Mucosa of stomach (tissue), 1 donor: Measurements from ENCODE around the gene TDRD12.
"Not testable (repeated sequence)": the region's sequence is repeated elsewhere in the genome, so short reads cannot be mapped to it uniquely, and the experiment has no call there.

Source experiments
- H3K27me3 ChIP-seq: one replicate; pipeline ENCODE4 v1.7.0; 2013; ENCODE audit warnings: mild to moderate bottlenecking, low read length; ENCODE audit not compliant: control insufficient read depth, insufficient read depth
- H3K36me3 ChIP-seq: one replicate; pipeline ENCODE4 v1.7.0; 2013; ENCODE audit warnings: low read length; ENCODE audit not compliant: control insufficient read depth, insufficient read depth
- H3K4me1 ChIP-seq: one replicate; pipeline ENCODE4 v1.7.0; 2013; ENCODE audit warnings: mild to moderate bottlenecking, low read length; ENCODE audit not compliant: control insufficient read depth, insufficient read depth
- H3K4me3 ChIP-seq: one replicate; pipeline ENCODE4 v1.7.0; 2013; ENCODE audit warnings: low read length
- H3K9ac ChIP-seq: one replicate; pipeline ENCODE4 v1.7.0; 2013; ENCODE audit warnings: mild to moderate bottlenecking, low read length, moderate library complexity
- H3K9me3 ChIP-seq: one replicate; pipeline ENCODE4 v1.7.0; 2013; ENCODE audit warnings: mild to moderate bottlenecking, low read length, moderate library complexity; ENCODE audit not compliant: control insufficient read depth
- donor health status: Pancreatic carcinoma.

Gene TDRD12

DNA sequence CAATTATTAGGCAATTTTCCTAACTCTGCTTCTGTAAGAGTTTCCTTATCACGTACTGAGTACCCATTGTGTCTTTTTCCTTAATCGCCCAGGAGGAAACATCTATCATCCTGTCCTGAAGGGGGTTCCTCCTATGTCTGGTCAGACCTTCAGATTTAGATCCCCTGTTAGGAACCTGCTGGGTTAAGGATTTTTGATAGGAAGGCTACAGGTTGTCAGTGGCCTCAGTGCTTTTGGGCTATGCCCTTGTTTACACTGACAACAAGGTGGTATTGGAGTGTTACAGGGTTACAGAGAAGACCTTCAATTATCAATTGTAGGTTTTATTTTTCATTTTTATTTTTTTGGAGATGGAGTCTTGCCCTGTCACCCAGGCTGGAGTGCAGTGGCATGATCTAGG, 24.7 kb upstream of the TDRD12 start:
- not testable (repeated sequence) for H3K9me3 ChIP-seq, H3K9ac ChIP-seq, H3K36me3 ChIP-seq, H3K4me3 ChIP-seq
- H3K4me1 ChIP-seq, result peaks cover 12% of the 10 kb centered on the region
- H3K27me3 ChIP-seq, result peaks cover 32% of the 10 kb centered on the region

DNA sequence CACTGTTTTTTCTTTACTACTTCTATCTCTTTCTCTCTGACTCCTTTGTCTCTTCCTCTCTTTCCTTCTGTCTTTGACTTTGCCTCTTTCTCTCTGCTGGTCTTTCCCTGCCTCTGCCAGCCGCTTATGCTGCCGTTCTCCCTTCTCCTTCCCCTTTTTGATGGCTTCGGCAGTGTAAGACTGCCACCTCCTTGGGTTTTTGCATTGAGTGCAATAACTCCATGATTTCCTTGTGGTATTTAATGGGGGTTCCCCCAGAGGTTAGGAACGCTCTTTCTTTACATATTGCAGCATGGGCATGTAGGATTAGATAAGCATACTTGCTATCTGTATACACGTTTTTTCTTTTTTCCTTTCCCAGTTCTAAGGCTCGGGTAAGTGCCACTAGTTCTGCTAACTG, 24.1 kb upstream of the TDRD12 start:
- peaks cover 12% of the 10 kb centered on the region for H3K4me1 ChIP-seq
- H3K9ac ChIP-seq, result not testable (repeated sequence)

DNA sequence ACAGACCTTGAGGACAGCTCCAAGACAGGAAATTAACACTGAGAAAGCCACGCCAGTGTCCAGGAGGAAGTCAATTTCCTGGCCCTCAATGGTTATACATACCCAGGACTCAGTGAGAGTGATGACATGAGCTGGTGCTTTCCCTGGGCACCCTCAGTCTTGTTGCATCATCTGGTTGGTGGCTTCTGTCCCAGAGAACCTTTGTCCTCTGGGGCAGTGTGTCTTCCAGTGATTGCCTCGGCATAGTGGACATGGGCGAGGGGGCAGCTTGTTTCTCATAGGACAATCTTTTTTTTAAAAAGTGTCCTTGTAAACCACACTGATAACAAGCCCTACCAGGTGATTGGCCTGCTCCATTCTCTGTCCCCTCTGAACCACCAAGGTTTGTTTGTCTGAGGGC, 22.8 kb upstream of the TDRD12 start:
- not testable (repeated sequence) for H3K9ac ChIP-seq, H3K4me3 ChIP-seq, H3K36me3 ChIP-seq, H3K9me3 ChIP-seq
- Histone ChIP-seq H3K4me1 (peaks cover 12% of the 10 kb centered on the region), H3K27me3 (peaks cover 32% of the 10 kb centered on the region)

More for the DNA sequence above, 24.1 kb upstream of the TDRD12 start:
- not testable (repeated sequence) for H3K36me3 ChIP-seq, H3K9me3 ChIP-seq, H3K4me3 ChIP-seq
- H3K27me3 ChIP-seq, result peaks cover 32% of the 10 kb centered on the region

DNA sequence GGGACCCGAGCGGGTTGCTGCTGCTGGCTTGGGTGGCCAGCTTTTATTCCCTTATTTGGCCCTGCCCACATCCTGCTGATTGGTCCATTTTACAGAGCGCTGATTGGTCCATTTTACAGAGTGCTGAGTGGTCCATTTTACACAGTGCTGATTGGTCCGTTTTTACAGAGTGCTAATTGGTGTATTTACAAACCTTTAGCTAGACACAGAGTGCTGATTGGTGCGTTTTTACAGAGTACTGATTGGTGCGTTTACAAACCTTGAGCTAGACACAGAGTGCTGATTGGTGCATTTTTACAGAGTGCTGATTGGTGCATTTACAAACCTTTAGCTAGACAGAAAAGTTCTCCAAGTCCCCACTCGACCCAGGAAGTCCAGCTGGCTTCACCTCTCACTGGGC, 19.4 kb upstream of the TDRD12 start:
- not testable (repeated sequence) for H3K4me3 ChIP-seq, H3K9ac ChIP-seq, H3K9me3 ChIP-seq, H3K36me3 ChIP-seq
- H3K27me3 ChIP-seq, result peaks cover 26% of the 10 kb centered on the region
- H3K4me1 ChIP-seq, result peaks cover 14% of the 10 kb centered on the region

DNA sequence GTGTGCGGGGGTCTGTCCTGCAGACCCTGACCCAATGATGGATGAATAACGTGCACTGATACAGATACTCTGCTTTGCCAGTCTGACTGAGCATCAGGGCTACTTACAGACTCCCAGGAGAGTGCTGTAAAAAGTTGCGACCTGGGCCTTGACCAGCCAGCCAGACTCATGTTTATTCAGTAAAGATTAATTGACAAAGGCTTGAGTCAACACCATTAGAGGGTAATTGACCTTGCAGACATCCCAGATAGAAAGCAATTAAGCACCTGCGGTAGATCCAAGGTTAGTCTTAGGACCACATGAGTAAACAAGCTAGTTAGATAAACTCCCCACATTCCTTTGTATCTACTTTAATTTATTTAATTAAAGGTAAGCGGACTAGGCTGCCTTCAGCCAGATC, 17.6 kb upstream of the TDRD12 start:
- no peaks in the 10 kb centered on the region for H3K36me3 ChIP-seq
- peaks cover 22% of the 10 kb centered on the region for H3K4me1 ChIP-seq
- H3K9me3 ChIP-seq, result no peaks in the 10 kb centered on the region

DNA sequence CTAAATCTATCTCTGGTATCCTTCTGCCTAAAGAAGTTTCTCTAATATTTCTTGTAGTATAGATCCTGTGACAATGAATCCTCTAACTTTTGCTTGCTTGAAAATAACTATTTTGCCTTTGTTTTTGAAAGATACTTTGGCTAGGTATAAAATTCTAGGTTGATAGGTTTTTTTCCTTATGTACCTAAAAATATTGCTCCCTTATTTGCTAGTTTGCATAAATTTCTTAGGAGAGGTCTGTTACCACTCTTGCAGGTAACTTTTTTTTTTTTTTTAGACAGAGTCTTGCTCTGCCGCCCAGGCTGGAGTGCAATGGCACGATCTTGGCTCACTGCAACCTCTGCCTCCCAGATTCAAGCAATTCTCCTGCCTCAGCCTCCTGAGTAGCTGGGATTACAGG, 15.6 kb upstream of the TDRD12 start:
- H3K4me1 ChIP-seq, result peaks cover 24% of the 10 kb centered on the region
- not testable (repeated sequence) for H3K4me3 ChIP-seq, H3K36me3 ChIP-seq, H3K9me3 ChIP-seq, H3K9ac ChIP-seq, H3K27me3 ChIP-seq

More for the DNA sequence above, 17.6 kb upstream of the TDRD12 start:
- H3K9ac ChIP-seq, result no peak overlapping the region
- H3K27me3 ChIP-seq, result peaks cover 19% of the 10 kb centered on the region
- H3K4me3 ChIP-seq, result no peak overlapping the region

DNA sequence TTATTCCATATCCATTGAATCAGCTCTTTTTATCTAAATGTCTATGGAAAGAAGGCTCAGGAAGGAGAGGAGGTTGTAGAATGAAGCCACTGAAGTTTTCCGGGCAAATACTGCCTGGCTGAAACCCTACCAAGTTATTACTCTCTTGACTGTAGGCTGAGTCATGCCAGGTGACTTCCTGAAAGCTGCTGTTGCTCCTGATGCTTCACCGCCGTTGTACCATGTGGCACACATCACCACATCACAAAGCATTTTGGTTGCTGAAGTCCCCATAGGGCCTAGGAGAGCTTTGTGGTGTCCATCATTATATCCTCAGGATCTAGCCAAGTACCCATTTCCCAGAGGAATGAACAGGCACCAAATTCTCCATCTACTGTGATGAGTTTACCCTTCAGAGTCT, 11.1 kb upstream of the TDRD12 start:
- peaks cover 9% of the 10 kb centered on the region for H3K4me1 ChIP-seq
- peaks cover 5% of the 10 kb centered on the region for H3K27me3 ChIP-seq
- H3K36me3 ChIP-seq, result no peaks in the 10 kb centered on the region
- H3K9ac ChIP-seq, result no peak overlapping the region
- no peaks in the 10 kb centered on the region for H3K9me3 ChIP-seq
- no peak overlapping the region for H3K4me3 ChIP-seq

DNA sequence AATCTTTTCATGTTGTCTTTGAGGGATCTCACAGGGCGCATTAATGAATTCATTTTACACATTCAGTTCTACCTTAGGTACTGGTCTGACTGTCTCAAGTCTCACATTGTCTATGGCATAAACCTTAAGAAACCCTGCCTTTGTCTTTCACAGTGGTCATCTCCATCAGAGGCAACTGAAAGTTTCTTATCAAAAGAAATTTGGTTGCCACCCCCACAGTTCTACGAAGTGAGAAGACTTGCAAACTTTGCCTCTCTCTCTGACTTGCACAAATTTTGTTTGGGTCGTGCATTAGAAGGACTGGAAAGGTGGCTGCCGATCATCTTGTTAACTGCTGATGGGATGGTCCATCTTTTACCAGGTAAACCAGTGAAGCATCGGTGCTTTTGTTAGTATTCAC, 10.5 kb upstream of the TDRD12 start:
- no peaks in the 10 kb centered on the region for H3K9me3 ChIP-seq
- H3K4me3 ChIP-seq, result no peak overlapping the region
- H3K27me3 ChIP-seq, result peaks cover 5% of the 10 kb centered on the region
- peaks cover 9% of the 10 kb centered on the region for H3K4me1 ChIP-seq
- no peak overlapping the region for H3K9ac ChIP-seq
- no peaks in the 10 kb centered on the region for H3K36me3 ChIP-seq

DNA sequence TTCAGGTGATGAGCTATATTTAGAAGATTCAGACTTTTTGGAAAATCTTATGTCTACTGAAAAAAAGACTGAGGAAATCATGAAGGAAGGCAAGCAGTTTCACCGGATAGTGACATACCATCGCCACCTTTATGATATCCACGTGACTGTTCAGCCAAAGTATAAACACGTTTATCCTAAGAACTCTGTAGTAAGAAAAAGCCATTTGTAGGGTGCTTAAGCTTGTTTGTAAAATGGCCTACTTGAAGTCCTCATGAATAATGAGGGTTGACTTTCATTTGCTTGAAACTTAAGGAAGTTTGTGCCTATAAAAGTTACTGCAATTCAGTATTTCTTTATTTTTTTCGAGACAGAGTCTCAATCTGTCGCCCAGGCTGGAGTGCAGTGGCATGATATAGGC, 7.8 kb upstream of the TDRD12 start:
- H3K9ac ChIP-seq, result no peak overlapping the region
- H3K27me3 ChIP-seq, result peaks cover 5% of the 10 kb centered on the region
- no peak overlapping the region for H3K4me3 ChIP-seq
- H3K4me1 ChIP-seq, result peaks cover 5% of the 10 kb centered on the region
- no peaks in the 10 kb centered on the region for H3K9me3 ChIP-seq
- no peaks in the 10 kb centered on the region for H3K36me3 ChIP-seq

DNA sequence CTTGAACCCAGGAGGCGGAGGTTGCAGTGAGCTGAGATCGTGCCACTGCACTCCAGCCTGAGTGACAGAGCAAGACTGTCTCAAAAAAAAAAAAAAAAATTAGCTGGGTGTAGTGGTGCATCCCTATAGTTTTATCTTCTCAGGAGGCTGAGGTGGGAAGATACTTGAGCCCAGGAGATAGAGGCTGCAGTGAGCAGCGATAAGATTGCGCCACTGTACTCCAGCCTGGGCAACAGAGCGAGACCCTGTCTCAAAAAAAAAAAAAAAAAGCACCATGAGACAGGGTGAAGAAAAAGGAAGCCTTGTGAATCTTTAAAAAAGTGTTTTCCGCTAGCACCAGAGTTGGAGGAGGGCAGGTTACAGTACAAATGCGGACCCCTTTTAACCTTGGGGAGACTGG, 3.4 kb upstream of the TDRD12 start:
- H3K4me3 ChIP-seq, H3K9me3 ChIP-seq, H3K4me1 ChIP-seq, H3K9ac ChIP-seq, H3K27me3 ChIP-seq, H3K36me3 ChIP-seq: not testable (repeated sequence)

DNA sequence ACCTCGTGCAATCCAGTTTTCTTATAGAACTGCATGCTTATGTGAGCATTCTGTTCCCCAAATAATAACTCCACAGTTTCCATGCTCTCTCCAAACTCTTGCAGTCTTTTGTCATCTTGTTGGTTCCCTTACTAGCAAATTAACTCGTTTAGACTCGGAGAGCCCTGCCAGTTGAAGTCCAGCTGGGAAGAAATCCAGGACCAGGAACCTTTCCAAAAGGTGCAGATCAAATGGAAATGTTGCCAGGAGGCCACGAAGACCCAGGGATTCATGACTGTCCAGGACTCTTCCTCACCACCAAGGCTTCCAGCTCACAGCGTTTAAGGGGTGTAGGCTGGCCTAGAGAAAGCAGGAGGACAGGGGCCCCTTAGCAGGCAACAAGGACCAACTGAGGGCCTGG, 2.1 kb upstream of the TDRD12 start:
- Histone ChIP-seq H3K4me3 (no peak overlapping the region), H3K9me3 (no peaks in the 10 kb centered on the region), H3K36me3 (no peaks in the 10 kb centered on the region), H3K9ac (no peak overlapping the region), H3K27me3 (no peaks in the 10 kb centered on the region), H3K4me1 (no peaks in the 10 kb centered on the region)

DNA sequence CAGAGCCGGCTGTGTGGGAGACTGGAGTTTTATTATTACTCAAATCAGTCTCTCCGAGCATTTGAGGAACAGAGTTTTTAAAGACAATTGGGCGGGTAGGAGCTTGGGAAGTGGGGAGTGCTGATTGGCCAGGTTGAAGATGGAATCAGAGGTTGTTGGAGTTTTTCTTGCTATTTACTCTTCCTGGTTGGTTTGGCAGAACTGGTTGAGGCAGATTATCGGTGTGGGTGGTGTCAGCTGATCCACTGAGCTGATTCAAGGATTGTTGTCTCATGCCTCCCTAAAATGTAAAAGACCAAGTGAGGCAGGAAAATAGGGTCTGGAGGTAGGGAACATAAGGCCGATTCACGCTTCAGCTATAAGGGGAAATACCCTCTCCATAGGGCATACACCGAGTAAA, 1.3 kb upstream of the TDRD12 start:
- Histone ChIP-seq H3K27me3 (no peaks in the 10 kb centered on the region), H3K9me3 (no peaks in the 10 kb centered on the region), H3K36me3 (no peaks in the 10 kb centered on the region), H3K9ac (no peak overlapping the region), H3K4me3 (no peak overlapping the region), H3K4me1 (no peaks in the 10 kb centered on the region)

DNA sequence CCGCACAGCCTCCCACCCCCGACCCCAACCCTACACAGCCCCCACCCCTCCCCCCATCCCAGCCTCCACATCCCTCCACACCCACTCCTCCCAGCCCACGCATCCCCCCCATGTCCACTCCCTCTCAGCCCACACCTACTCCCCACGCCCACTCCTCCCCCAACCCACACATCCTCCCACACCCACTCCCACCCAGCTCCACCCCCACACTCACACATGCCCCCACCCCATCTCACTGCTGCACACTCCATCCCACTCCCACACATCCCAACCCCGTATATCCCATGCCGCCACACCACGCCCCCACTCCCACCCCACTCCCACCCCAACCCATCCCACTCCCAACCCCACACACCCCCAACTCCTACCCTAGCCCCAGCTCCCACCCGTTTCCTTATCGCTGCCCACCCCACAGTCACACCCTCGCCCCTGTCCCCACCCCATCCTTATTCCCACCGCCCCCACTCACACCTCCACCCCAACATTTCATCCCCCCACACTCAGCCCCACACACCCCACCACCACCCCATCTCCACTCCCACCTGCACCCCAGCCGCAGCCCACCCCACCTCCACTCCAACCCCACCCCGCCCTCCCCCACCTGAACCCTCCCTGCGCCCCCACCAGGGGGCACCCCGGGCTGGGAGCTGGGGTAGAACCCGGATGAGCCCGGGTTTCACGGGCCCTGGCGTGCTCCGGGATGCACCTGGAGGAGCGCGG, 809 bp downstream of the TDRD12 start:
- Histone ChIP-seq H3K27me3 (no peaks in the 10 kb centered on the region), H3K9me3 (no peaks in the 10 kb centered on the region), H3K4me1 (no peaks in the 10 kb centered on the region), H3K9ac (no peak overlapping the region), H3K4me3 (no peak overlapping the region), H3K36me3 (no peaks in the 10 kb centered on the region)
